Ovary (tissue), 9 donors: ENCODE data around the gene TRIM65. TPM values are rescaled to one million over a fixed set of nuclear protein-coding genes. Genes with fewer than 3 reads are reported as not detected.

Source experiments
- DNase-seq, 5 donors: peaks; one replicate each; pipeline ENCODE4 v3.0.0-alpha.2; 2019 to 2020
- H3K27ac ChIP-seq, 2 donors: fragments of 200-600 bp; one replicate each; pipeline versions ENCODE4 v1.5.1 to v1.8.0; 2019 to 2022
- H3K27me3 ChIP-seq: fragments of 200-600 bp; one replicate; pipeline ENCODE4 v1.8.0; 2022
- H3K36me3 ChIP-seq: fragments of 200-600 bp; sonication (generic); one replicate; pipeline ENCODE4 v1.5.1; 2019
- H3K4me1 ChIP-seq: one replicate; pipeline ENCODE4 v1.8.1; 2013; ENCODE audit warnings: mild to moderate bottlenecking, moderate library complexity; ENCODE audit not compliant: insufficient read depth
- H3K4me3 ChIP-seq: fragments of 200-600 bp; sonication (generic); one replicate; pipeline ENCODE4 v1.5.1; 2017
- H3K9me3 ChIP-seq, 2 donors: fragments of 200-600 bp in 1 of 2; sonication (generic) in 1 of 2; one replicate each; pipeline versions ENCODE4 v1.5.1 to v1.8.1; 2013 to 2019; ENCODE audit warnings: mild to moderate bottlenecking in 1 of 2, moderate library complexity in 1 of 2
- EP300 ChIP-seq: sonication (generic); formaldehyde crosslinking; IDR thresholded peaks from one replicate; pipeline ENCODE4 v1.6.1; 2017; ENCODE audit warnings: antibody characterized with exemption
- POLR2A ChIP-seq: fragments of 450-650 bp; IDR thresholded peaks from one replicate; pipeline ENCODE4 v1.6.1; 2017; ENCODE audit warnings: antibody characterized with exemption, mild to moderate bottlenecking, moderate library complexity
- WGBS, 3 donors: extraction: QIAGEN DNeasy Blood & Tissue Kit in 1 of 3; methylation state at CpG; one replicate each; pipeline versions ENCODE4 v1.1.5 to v1.1.7; 2013 to 2017; 5-methylcytosine and 5-hydroxymethylcytosine counted together
- intact Hi-C, 4 donors: fragments of 100-400 bp; cut with DNase I; formaldehyde crosslinking; loops; one replicate each; pipeline versions ENCODE4 v1.11.0 to v1.15.1; 2022 to 2023
- polyA plus RNA-seq, 2 donors: library from polyadenylated mRNA; stranded (reverse); fragments of 200-250 nt in 1 of 2; fragments of 350-450 nt in 1 of 2; fragmentation: Illumina TruSeq in 1 of 2; extraction: RNeasy Lipid Tissue Mini Kit (QIAGEN cat#74804) in 1 of 2; gene quantifications; one replicate each; pipeline ENCODE4 v1.2.3, GENCODE V29; 2013 to 2014
- total RNA-seq, 7 donors: library from RNA; depleted of rRNA in 2 of 7; stranded (reverse); fragments of >200 nt in 2 of 7; fragmentation: NEBNext Ultra II Directional in 3 of 7; extraction: Animal tissue kit (Norgen Biotek cat#: 25700) in 3 of 7; gene quantifications; one replicate each; pipeline versions ENCODE4 v1.1.0 to v1.2.4, GENCODE V29; 2016 to 2023
- TF ChIP-seq, protein P1 (sequence below), 3 donors: fragments of 450-650 bp in 2 of 3; fragments of 200-600 bp in 1 of 3; IDR thresholded peaks; one replicate each; pipeline versions ENCODE4 v1.5.1 to v1.8.0; 2016 to 2022; ENCODE audit warnings: antibody characterized with exemption in 3 of 3, mild to moderate bottlenecking in 1 of 3
- donor health status: DM: no; HTN: no; CAD: no; lungs with moderate emphysema.
- donor health status: DM: no; HTN: no; CAD: no.
- donor health status: Bipolar disorder and iron deficiency.
- donor health status: DM: yes; HTN: yes; CAD: no.
- donor health status: DM: no; HTN: no; CAD: no.
- donor health status: DM: yes; HTN: yes; CAD: no.

Gene TRIM65
- total and polyA plus RNA-seq, 9 donors, result 10.4 to 28.0 (median 24.1) TPM

DNA sequence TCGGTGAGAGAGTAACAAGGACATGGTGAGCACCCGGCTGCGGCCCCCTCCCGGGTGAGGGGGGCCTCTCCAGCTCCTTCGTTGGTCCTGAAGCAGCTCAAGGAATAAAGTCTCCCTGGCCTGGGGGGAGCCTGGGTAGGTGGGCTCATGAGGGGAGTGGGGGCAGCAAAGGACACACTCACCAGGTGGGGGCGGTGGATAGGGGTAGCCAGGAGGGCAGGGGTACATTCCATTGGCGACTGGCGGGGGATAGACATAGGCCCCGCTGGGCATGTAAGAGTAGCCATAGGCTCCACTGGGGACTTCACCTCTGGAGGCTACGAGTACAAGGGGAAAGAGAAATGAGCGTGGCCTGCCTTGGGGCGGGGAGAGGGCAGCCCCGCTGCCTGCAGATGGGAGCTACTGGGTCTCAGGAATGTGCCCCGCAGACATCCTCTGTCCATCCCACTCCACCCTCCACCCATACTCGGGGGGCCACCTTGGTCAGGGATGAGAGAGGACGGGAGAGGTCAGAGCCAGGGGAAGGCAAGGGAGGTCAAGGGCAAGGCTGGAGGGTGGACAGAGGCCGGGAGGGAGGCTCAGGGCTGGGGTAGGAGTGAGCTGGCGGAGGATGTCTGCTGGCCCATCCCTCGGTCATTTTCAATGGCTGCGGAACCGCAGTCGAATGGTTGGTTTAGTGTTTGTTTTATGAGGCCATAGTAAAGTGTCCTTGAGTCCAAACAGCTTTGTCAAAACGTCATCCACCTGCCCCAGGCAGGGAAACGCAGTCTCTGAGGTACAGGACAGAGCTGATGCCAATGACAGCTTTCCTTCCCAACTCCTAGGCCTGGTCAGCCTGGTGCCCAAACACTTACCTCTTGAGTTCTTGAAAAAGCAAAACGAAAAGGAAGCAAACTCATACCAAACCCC lies 48.9 kb downstream of the TRIM65 start:
- Histone ChIP-seq H3K27ac (peak overlapping the region in 1 of 2 donors; percentile 15), H3K9me3 (no peaks in the 10 kb centered on the region), H3K27me3 (no peaks in the 10 kb centered on the region), H3K4me3 (no peak overlapping the region), H3K4me1 (peaks cover 6% of the 10 kb centered on the region), H3K36me3 (no peaks in the 10 kb centered on the region)
- no peak for TF ChIP-seq POLR2A
- TF ChIP-seq, protein P1, sequence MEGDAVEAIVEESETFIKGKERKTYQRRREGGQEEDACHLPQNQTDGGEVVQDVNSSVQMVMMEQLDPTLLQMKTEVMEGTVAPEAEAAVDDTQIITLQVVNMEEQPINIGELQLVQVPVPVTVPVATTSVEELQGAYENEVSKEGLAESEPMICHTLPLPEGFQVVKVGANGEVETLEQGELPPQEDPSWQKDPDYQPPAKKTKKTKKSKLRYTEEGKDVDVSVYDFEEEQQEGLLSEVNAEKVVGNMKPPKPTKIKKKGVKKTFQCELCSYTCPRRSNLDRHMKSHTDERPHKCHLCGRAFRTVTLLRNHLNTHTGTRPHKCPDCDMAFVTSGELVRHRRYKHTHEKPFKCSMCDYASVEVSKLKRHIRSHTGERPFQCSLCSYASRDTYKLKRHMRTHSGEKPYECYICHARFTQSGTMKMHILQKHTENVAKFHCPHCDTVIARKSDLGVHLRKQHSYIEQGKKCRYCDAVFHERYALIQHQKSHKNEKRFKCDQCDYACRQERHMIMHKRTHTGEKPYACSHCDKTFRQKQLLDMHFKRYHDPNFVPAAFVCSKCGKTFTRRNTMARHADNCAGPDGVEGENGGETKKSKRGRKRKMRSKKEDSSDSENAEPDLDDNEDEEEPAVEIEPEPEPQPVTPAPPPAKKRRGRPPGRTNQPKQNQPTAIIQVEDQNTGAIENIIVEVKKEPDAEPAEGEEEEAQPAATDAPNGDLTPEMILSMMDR (IDR thresholded peaks at IDR 0.05), result no peak
- no peak for TF ChIP-seq EP300
- DNase-seq, result no peak
- WGBS, 3 donors, result 73 to 77% (median 74%) methylated on average over 25 of the region's 25 CpGs
- intact Hi-C loops, result no loop called here

DNA sequence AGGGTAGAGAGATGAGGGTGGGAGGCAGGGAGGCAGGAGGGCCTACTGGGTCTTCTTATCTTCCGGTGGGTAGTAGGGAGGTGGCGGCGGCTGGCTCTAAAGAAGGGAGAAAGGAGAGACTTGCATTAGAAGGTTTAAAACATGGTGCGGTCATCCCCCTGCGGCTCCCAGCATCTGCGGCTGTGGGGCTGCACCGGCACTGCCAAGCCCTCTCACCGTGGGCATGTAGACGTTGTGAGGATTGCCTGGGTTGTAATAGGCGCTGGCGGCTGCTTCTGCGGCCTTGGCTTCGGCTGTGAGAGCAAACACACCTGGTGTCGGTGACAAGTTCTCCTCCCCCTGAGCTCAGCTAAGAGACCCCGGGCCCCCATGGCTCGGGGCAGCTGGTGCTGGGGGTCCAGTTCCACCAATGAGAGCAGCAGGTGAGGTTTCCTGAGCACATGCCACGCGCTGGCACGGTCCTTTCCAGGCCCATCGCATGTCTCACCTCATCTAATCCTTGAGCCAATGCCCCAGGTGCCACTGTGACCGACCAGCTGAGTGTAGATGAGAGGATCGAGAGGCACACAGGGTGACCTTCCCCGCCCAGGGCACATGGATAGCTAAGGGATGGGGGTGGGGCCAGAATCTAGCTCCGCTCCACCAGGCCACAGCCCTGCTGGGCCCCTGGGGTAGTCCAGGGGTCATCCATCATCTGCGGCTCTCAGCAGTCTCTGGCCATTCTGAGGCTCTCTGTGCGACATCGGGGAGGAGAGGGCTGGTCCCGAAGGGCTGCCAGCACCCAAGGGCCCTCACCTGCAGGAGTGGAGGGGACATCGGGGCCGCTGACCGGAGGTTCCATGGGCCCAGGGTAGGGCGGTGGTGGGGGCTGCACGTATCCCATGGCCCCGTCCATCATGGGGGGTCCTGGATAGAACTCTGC lies 49.8 kb downstream of the TRIM65 start:
- no peak overlapping the region for H3K27ac ChIP-seq
- 65 to 76% (median 70%) methylated on average over 26 to 34 of the region's 34 CpGs for WGBS, 3 donors
- H3K4me1 ChIP-seq, result peaks cover 6% of the 10 kb centered on the region
- TF ChIP-seq, protein P1 (IDR thresholded peaks at IDR 0.05), result no peak
- TF ChIP-seq POLR2A, result no peak
- TF ChIP-seq EP300, result no peak
- no peaks in the 10 kb centered on the region for H3K9me3 ChIP-seq
- H3K27me3 ChIP-seq, result no peaks in the 10 kb centered on the region
- intact Hi-C loops, result no loop called here
- no peak overlapping the region for H3K4me3 ChIP-seq
- H3K36me3 ChIP-seq, result no peaks in the 10 kb centered on the region
- DNase-seq, result peak in 1 of 5 donors; percentile 33

DNA sequence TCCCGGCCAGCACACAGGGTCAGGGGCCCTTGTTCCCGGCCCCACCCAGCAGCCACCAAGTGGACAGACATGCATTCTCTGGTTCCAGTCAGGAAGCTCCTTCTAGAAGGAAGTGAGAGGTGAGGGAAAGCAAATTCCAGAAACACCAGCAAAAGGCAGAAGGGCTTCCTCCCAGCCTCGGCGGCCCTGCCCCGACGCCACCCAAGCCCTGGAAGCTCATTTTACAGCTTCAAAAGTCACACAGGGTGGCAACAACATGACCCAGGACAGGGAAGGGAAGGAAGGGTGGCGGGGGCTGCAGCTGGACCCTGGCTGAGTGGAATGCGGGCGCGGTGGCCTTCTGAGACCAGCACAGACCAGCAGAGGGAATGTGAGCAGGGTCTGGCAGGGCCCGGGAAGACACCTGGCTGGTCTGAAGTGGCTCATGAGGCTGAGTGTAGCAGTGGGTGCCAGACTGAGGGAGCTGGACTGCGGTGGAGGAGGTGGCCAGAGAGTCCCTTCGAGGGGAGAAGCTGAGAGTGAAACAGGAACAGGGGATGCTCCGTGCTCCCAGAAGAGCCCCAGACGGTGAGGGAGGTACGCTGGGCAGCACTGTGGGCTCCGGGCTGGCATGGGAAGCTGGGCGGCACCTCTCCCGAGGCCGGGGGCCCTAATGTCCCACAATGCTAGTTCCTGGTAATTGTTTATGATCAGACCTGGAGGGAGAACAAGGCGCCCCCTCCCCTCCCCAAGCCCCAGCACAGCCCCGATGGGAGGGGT lies 50.6 kb downstream of the TRIM65 start:
- H3K4me1 ChIP-seq, result peaks cover 6% of the 10 kb centered on the region
- intact Hi-C loops, result no loop called here
- DNase-seq, result no peak
- no peaks in the 10 kb centered on the region for H3K9me3 ChIP-seq
- TF ChIP-seq, protein P1 (IDR thresholded peaks at IDR 0.05), result no peak
- TF ChIP-seq POLR2A, result no peak
- TF ChIP-seq EP300, result no peak
- 72 to 76% (median 72%) methylated on average over 22 of the region's 22 CpGs for WGBS, 3 donors
- H3K4me3 ChIP-seq, result no peak overlapping the region
- H3K27ac ChIP-seq, result no peak overlapping the region
- no peaks in the 10 kb centered on the region for H3K36me3 ChIP-seq
- H3K27me3 ChIP-seq, result no peaks in the 10 kb centered on the region
